K562 (cell line): ENCODE results near the gene RPLP2. TPM values are rescaled to one million over a fixed set of nuclear protein-coding genes. Genes with fewer than 3 reads are reported as not detected.

Experiments used
- ASH1L ChIP-seq: fragments of 450-650 bp; IDR thresholded peaks from 2 replicates; pipeline ENCODE4 v1.6.1; 2018; ENCODE audit warnings: borderline replicate concordance, mild to moderate bottlenecking, low read depth; ENCODE audit not compliant: partially characterized antibody
- E2F4 ChIP-seq: sonication (generic); formaldehyde crosslinking; IDR thresholded peaks from 2 replicates; pipeline ENCODE4 v1.8.0; 2022; ENCODE audit warnings: mild to moderate bottlenecking, low read depth, missing genetic modification reagents
- FOXK1 ChIP-seq: sonication (generic); formaldehyde crosslinking; IDR thresholded peaks from 2 replicates; pipeline ENCODE4 v1.8.0; 2022; ENCODE audit warnings: missing genetic modification reagents, mild to moderate bottlenecking, borderline replicate concordance
- HOXB6 ChIP-seq: fragments of 250-450 bp; sonication (Bioruptor Pico); IDR thresholded peaks from 2 replicates; pipeline ENCODE4 v1.5.1; 2022; ENCODE audit warnings: mild to moderate bottlenecking, borderline replicate concordance
- KLF1 ChIP-seq: fragments of 450-650 bp; IDR thresholded peaks from 2 replicates; pipeline ENCODE4 v1.6.1; 2016; ENCODE audit warnings: missing genetic modification characterization, missing compliant biosample characterization
- KLF6 ChIP-seq: fragments of 250-450 bp; sonication (Bioruptor Pico); IDR thresholded peaks from 2 replicates; pipeline ENCODE4 v1.4.0; 2020; ENCODE audit warnings: mild to moderate bottlenecking, moderate library complexity, borderline replicate concordance
- NR2F6 ChIP-seq: fragments of 450-650 bp; formaldehyde crosslinking; IDR thresholded peaks from 2 replicates; pipeline ENCODE4 v1.4.0; 2020; ENCODE audit warnings: mild to moderate bottlenecking
- OTX1 ChIP-seq: fragments of 450-650 bp; formaldehyde crosslinking; IDR thresholded peaks from 2 replicates; pipeline ENCODE4 v1.4.0; 2022; ENCODE audit warnings: mild to moderate bottlenecking
- PHF20 ChIP-seq: fragments of 450-650 bp; IDR thresholded peaks from 2 replicates; pipeline ENCODE4 v1.6.1; 2018; ENCODE audit not compliant: partially characterized antibody
- PML ChIP-seq: IDR thresholded peaks from 2 replicates; pipeline ENCODE4 v1.6.1; 2012; ENCODE audit warnings: low read length, inconsistent platforms
- POLR2A ChIP-seq: fragments of 450-650 bp; conservative IDR thresholded peaks from 2 replicates; pipeline ENCODE4 v1.6.1; 2016
- SMARCA5 ChIP-seq: fragments of 450-650 bp; IDR thresholded peaks from 2 replicates; pipeline ENCODE4 v1.6.1; 2016
- TFAP4 ChIP-seq: sonication (generic); formaldehyde crosslinking; IDR thresholded peaks from 2 replicates; pipeline ENCODE4 v1.8.0; 2022; ENCODE audit warnings: missing genetic modification reagents, mild to moderate bottlenecking, moderate library complexity, borderline replicate concordance
- ZNF444 ChIP-seq: fragments of 250-450 bp; sonication (Bioruptor Pico); IDR thresholded peaks from 2 replicates; pipeline ENCODE4 v1.4.0; 2020; ENCODE audit warnings: mild to moderate bottlenecking, moderate library complexity
- polyA plus RNA-seq, 8 experiments: library from polyadenylated mRNA; depleted of rRNA in 4 of 8; stranded (reverse) in 5 of 8; unstranded in 3 of 8; fragments of >200 nt; fragmentation: Nextera tagmentation in 2 of 8; fragmentation: Illumina TruSeq in 1 of 8; extraction: Ambion mirVana in 2 of 8; extraction: Trizol in 1 of 8; gene quantifications; 2 replicates each; pipeline versions ENCODE4 v1.2.1 to v1.2.3, GENCODE V29; 2011 to 2014; ENCODE audit warnings: inconsistent platforms in 1 of 8, missing spikeins in 1 of 8
- total RNA-seq, 7 experiments: library from RNA; depleted of rRNA in 6 of 7; stranded (reverse); fragments of >200 nt in 6 of 7; fragmentation: Illumina TruSeq in 2 of 7; extraction: Trizol in 2 of 7; gene quantifications; 2 replicates each; pipeline versions ENCODE4 v1.2.1 to v1.2.3, GENCODE V29; 2011 to 2021; ENCODE audit warnings: low replicate concordance in 1 of 7

The RPLP2 gene
- total and polyA plus RNA-seq, 9 of the 15 experiments (the other 6 are each of a cell fraction or from before 2014, with no cell fraction given), result 528 to 3,807 (median 1,633) TPM

- TF ChIP-seq TFAP4 (CRISPR knock-in tag) (peak; percentile 42; the same call in 1 of the 2 replicates), OTX1 (CRISPR knock-in tag) (no peak), E2F4 (no peak), KLF1 (tag) (no peak), ASH1L (no peak), PML (no peak), PHF20 (no peak), NR2F6 (CRISPR knock-in tag) (no peak), KLF6 (CRISPR knock-in tag) (no peak), HOXB6 (CRISPR knock-in tag) (no peak), FOXK1 (CRISPR knock-in tag) (no peak), POLR2A (no peak), SMARCA5 (no peak), ZNF444 (CRISPR knock-in tag) (no peak)
Observed at GRCh38 chr11:819943-820649, 10.3 kb downstream of the RPLP2 start (continued).
